Globus pallidus (tissue), 1 donor: Measurements from ENCODE around the gene CD9.
"Not testable (repeated sequence)": the region's sequence is repeated elsewhere in the genome, so short reads cannot be mapped to it uniquely, and the experiment has no call there.

Experiments
- DNase-seq: peaks from one replicate; pipeline ENCODE4 v3.0.0-alpha.2; 2015; ENCODE audit warnings: low spot score

Gene CD9

DNA sequence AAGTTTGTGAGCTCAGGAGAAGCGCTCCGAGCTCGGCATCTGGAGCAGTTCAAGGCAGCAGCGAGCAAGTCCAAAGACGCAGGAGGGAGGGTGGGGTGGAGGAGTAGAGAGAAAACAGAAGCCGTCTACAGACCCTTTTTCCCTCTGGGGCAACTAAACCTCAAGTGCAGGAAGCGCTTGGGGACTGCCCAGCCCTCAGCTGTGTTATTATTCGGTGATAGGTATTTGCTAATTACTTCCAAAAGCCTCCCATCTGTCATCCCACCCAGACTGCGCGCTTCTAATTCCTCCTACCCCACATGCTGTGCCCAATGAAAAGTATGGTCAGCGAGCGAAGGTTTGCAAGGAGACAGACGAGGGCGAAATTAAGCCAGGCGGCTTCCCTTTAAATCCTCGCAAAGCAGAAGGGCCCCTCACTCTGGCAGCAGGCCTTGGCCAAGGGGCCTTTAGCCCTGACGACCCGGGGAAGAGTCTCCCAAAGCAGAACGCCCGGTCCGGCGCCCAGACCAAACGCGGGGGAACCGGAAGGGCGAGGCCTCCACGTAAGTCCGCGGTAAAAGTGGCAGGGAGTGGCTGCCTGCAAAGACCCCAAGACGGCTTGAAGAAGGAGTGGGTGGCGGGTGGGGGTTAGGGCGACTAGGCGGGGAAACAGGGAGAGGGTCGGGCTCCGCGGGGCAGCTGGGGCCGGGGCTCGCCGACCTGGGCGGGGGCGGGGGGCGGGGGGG, 507 bp upstream of the CD9 start:
- DNase-seq, result no peak

DNA sequence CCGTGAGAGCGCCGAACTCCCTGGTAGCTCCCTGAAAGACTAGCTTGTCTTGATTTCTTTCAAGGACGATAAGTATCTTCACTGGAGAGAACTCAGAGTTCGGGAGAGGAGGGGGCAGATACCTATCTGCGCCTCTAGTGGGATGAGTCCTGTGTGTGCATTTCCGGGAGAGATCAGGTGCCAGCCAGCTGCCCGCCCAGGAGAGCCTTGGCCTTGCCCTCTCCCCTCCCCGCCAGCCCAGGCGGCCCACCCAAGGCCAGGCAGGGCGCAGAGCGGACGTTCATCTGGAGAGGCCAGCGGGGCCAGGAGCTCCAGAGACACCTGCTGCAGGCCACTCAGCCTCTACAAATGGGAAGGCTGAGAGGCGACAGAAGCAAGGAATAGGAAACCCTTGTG, 1.0 kb downstream of the CD9 start:
- no peak for DNase-seq

DNA sequence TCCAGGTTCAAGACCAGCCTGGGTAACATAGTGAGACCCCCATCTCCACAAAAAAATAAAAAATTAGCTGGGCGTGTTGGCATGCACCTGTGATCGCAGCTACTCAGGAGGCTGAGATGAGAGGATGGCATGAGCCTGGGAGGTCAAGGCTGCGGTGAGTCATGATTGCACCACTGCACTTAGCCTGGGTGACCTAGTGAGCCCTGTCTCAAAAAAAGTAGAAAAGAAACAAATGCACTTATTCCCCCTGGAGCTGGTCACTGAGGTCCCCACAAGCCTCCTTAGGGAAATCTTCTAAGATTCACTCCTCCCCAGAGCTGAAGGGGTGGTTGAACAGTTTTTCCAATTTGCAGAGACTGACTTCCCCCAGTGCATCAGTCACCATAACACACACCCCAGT, 1.6 kb downstream of the CD9 start:
- no peak for DNase-seq

DNA sequence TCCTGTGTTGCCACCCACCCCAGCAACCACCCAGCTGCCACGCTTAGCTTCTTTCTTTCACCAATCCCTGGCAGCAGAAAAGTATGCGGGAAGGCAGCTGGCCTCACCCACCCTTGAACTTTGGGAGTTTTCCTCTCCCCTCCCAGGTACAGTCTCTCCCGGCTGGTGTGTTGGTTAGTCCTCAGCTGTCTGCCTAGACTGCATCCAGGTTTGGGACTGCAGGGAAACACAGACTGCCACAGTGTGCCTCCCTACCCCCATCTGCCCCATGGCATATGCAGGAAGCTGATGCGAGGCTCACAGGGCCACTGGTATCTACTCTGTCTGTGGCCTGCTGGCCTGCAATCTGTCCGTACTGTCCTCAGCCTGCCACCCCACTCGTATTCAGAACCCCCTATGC, 2.1 kb downstream of the CD9 start:
- no peak for DNase-seq

DNA sequence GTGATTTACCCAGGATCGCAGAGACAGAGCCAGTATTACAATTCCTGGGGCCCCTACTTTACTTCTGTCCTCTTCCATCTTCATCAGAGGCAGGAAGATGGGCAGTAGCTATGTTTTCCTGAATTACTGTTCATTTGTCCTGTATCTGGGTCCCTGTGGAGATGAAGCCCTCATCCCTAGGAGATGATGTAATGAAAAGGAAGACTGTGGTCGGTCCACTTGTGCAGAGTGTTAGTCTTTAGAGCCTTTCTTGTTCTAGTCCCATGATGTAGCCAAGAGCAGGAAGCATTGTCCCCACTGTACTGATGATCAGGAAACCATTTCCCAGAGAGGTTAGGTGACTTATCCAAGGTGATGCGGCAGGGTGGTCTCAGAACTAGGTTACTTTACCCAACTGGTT, 2.6 kb downstream of the CD9 start:
- no peak for DNase-seq

DNA sequence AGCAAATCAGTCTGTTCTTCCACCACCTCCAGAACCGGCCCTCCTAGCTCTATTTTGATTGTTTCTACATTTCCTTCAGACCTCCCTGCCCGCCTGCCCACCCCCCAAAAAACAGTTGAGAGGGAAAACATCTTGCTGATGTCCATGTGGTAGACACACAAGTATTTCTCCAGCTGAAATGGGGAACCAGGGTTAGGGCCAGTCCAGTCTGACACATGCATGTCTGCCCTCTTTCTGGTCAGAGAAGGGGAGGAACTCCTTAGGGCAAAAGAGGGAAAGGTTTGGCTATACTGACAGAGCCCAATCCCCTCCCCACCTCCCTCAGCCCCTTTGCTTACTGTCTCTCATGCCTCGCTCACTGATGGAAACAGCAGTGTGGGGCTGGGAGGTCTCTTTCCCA, 3.4 kb downstream of the CD9 start:
- no peak for DNase-seq

DNA sequence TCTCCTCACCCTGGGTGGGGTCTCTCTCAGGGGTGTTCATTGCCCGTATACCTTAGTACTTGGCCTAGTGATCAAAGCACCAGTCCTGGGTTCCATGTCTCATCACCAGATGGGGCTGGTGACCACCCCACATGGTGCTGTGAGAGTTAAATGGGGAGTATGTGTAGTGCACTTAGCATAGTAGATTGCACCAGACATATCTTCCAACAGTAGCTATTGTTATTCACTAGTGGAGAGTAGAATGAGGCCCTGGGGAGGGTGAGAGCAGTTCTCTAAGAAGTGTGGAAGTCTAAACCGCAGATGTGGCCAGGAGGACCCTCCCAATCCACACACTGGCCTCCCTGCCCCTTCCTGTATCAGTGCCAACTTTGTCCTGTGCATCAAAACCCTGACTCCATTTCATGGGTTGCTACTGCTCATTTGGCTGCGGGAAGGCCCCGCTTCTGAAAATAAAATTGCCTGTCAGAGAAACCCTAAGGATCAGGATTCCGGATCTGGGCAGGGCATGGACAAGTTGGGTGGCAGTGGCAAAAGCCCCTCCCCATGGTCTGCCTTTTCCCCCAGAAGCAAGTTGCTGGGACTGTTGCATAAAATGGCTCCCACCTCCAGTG, 4.4 kb downstream of the CD9 start:
- DNase-seq, result no peak

DNA sequence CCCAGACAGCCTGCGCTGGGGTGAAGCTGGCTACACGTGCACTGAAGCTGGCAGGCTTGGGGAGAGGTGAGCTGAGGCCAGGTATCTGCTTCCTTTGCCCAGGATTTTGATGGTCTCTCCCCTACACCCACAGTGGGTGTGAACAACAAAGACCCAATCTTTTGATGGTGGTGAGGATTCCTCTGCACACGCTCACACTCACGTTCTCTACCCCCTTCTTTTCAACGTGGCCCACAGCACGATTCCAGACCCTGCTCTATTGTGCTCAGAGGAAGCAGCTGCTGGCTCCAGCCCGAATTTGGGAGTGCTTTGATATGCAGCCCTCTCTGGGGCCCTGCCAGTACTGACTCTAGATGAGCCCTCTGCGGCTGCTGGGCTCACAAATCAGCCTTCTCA, 4.9 kb downstream of the CD9 start:
- no peak for DNase-seq

DNA sequence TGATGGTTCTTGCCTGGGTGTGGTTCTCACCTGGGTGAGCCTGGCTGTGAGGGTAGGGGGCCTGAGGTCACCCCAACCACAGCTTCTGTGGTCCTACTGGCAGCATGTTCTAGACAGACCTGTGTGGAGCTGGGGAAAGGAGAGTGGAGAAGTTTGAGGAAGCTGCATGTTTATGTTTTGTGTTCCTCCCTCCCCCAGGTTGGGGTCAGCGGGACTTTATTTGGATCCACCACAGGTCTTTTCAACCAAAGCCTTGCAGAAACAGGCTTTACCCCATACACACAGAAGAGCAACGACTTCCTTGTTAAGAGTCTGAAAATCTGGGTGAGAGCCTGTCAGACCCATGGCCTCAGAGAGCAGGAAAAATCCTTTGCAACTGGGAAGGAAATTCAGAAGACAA, 5.6 kb downstream of the CD9 start:
- DNase-seq, result no peak

DNA sequence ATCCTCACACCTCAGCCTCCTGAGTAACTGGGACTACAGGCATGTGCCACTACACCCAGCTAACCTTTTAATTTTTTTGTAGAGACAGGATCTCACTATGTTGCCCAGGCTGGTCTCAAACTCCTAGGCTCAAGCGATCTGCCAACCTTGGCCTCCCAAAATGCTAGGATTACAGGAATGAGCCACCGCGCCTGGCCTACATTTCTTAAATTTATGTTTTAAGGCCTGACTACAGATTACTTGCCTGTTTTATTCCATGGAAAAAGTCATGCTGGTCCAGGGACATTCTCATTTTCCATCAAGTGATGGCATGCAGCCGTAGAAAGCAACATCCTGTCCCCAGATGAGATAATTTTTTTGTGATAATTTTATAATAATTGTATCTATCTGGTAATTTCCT, 6.1 kb downstream of the CD9 start:
- DNase-seq, result no peak

DNA sequence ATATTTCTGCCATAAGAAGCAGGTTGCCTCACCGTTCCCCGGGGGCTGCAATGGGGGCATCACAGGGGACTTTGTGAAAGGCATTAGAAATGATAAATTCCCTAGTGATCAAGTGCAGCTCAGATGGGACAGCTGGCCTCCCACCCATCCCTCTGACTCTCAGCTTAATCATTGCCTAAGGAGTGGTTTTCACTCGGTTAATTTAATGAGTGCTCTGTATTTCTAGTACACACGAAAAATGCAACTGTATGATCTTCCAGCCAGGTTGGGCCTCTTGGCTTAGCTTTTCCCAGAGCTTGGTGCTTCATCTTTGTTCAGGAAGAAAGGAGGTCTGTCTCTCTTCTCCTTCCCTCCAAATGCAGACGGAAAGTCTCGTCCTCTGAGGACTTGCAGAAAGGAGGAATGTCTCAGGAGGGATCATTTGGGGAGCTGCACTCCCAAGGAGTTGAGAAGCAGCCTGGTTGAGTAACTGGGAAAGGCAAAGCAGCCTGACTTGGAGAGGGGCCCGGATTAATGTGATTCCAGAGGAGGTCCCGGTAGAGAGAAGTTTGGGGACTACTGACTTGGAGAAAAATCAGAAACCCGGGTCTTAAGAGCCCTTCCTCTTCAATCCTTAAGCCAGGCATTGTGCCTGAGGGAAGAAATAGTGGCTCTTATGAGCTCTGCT, 7.2 kb downstream of the CD9 start:
- DNase-seq, result no peak

DNA sequence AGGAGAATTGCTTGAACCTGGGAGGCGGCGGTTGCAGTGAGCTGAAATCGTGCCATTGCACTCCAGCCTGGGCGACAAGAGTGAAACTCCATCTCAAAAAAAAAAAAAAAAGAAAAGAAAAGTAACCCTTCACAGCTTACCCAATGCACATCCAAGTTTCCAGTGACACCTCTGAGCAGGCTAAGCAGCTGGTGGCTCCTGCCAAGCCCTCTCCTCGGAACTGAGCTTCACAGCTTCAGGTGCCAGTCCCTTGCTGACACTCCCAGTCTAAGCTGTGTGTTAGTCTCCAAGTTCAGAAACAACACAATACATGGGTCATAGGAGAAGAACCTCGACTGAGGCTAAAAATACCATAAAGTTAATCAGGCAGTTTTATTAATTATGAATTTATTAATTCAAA, 7.9 kb downstream of the CD9 start:
- no peak for DNase-seq

DNA sequence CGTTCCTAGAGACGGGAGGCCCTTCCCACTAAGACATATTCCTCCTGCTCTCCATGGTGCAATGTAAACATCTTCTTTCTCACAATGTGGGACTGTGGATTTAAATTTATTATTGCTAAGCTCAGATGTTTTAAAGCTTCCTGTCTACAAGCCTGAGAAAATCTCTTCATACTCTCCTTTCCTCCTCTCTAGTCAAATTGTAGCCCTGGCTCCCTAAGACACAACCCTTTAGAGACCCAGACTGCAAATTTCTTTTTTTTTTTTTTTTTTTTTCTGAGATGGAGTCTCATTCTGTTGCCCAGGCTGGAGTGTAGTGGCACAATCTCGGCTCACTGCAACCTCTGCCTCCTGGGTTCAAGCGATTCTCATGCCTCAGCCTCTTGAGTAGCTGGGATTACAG, 9.2 kb downstream of the CD9 start:
- not testable (repeated sequence) for DNase-seq

DNA sequence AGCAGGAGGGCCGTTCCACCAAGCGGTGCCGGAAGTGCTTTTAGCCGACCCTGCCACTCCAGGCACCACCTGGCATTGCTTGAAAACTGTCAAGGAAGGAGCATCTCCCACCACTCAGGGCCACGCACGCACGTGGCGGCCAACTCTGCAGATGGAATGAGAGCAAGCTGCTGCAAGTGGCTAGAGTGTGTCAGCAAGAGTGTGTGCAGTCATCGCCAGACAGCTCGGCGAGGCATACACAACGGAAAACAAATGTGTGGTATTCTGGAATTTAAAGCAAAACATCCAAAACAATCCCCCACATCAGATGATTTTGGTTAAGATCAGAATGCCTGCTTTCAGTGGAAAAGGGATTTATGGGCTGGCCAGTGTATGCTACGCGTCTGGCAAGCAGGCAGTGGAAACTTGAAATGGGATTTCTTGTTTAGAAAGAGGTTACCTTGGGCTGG, 11.2 kb downstream of the CD9 start:
- DNase-seq, result no peak

DNA sequence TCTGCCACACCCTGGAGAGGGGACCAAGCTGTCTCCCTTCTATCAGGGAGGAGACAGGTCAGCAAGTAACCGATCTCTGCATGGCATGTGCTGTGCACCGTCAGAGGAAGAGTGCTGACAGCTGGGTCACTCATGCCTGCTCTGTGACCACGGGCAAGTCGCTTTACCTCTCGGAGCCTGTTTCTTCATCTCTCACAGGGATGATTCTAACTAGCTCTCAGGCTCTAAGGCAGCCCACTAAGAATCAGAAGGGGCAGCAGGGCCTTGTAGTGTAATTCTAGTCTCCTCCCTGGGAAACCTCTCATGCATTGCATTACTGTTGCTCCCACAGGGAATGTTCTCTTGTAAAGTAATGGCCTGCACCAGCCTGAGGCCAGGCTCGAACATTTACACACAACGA, 11.9 kb downstream of the CD9 start:
- no peak for DNase-seq

DNA sequence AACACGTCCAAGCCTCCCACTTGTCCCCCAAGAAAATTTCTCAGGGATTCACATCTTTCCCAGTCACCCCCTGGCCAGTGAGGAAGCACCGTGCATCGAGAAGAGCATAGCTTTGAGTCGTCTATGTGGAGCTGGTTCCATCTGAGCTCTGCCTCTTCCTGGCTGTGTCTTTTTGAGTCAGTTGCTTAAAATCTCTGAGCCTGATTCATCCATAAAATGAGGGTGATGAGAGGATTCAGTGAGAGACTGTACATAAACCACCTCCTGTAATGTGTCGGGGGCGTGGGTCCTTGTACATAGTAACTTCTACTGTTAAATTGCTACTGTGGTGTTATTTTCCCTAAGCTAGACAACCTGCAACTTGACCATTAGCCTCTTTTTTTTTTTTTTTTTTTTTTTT, 13.8 kb downstream of the CD9 start:
- no peak for DNase-seq

DNA sequence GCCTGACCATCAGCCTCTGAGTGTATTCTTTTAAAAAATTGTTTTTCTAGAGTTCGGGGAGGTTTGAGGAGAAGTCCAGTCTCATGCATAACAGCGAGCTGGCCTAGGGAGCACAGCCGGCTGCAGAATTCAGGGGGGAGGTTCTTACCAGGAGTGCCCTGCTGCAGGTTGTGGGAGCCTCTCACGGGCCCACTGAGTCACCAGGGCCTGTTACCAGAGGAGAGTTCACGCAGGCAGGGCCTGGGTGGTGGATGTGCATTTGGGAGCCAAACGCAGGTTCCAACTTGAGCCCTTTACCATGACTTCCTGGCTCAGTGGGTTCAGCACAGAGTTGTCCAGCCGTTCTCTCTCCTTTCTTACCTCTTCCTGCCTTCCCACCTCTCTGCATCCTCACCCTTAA, 14.4 kb downstream of the CD9 start:
- no peak for DNase-seq

DNA sequence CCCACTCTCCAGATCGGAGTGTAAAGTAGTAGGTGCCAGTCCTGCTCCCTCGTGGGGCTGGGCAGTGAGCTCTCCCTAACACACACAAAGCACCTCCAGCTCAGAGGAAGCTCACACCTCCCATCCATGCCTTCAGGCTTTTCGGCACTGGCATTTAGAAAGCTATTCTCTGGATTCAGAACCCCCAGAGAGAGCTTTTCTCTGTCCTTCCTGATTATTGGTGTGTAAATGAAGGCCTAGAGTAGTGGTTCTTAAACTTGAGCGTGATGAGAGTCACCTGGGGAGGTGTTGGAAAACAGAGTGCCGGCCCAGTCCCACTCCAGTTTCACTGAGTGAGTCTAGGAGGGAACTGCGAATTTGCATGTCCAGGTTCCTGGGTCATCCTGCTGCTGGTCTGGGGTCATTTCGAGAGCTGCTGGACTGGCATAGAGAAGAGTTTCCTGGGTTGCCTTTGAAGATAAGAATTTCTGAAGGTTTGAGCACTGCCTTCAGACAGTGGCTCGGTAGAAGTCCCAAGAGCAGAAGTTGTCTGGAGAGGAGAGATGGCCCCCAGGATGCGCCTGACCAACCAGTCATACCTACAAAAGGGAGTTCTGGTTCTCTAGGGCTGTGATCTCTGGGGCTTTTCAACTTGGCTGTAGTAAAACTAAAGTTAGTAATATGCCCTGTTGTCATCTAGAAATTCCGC, 15.1 kb downstream of the CD9 start:
- no peak for DNase-seq

DNA sequence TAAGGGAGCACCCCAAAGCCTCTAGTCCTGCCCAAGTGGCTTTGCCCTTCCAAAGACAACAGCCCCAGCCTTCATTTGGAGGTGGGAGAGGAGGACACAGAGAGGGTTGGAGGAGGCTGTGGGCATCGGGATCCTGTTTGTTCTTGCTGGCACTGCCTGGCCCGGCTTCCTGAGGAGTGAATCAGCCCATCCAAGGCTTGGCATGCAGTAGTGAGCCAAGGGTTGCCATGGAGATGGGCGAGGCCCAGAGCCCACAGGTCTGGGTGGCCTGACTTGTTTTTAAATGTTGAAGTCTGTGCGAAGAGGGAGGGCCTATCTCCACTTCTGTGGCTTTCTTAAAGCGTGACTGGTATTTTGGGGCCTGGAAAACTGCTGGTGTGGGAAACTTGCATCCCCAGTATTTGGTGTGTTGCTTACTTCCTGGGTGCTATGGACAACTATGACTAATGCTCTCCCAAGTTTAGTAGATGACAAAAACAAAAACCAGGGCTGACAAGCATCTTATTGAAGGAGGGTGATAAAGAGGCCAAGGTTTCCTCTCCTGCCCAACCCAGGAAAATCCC, 15.8 kb downstream of the CD9 start:
- peak; percentile 84 for DNase-seq

DNA sequence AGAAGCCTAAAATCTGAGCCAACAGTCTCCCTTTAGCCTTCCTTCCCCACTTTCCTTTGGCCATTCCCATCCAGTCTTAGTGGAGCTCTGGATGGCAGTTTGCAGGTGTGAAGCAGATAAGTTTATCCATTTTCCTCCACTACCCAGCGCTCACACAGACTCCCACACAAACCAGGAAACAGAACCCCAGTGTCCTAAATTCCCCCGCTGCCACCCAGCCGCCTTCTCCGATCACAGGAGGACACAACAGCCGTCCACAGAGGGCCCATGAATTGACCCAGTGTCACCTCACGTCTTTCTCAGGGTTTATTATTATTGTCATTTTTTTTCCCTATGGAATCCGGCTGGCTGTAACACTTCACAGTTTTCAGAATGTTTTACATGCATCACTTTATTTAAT, 16.4 kb downstream of the CD9 start:
- no peak for DNase-seq

DNA sequence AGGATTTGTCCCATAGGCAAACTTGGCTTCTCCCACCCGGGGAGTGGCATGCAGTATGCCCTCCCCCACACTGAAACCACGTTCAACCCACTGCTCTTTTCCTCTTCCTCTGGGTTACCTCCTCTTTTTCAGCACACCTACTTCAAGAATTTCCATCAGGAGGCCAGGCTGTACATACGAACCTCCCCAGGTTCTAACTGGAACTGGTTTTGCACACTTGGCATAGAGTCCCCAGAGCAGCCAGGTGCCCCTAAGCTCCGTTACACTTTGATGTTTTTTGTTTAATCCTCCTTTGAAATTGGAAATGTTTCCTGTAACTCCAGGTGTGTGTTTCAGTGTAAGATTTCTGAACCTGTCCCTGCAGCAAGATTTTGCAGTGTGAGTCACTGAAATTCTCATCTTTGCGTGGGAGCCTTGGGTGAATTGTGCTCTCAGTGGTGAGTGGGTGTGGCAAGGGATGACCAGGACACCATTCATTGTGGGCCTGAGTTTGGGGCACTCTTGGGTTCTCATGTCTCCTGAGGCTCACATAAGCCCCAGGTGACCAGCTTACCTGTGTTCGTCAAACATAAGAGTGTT, 18.2 kb downstream of the CD9 start:
- no peak for DNase-seq

DNA sequence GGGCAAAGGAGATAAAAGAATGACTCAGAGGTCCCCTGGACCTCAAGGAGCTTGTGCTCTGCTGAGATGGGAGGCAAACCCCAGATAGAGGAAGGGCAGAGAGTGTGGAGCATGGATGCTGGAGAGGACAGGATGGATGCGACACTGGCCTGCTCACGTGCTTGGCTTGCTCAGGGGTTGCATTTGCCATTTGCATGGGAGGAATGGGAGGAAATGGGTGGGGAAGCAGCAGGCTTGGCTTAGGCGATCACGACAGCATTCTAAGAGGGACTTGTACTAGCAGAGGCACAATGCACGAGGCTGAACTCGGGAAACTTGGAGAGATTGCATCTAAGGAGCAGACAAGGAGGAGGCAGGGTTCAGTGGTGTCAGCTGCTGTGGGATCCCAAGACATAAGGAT, 19.8 kb downstream of the CD9 start:
- DNase-seq, result no peak
